Esophagus muscularis mucosa (tissue), 4 donors: ENCODE measurements around the gene WDR49. TPM values are rescaled to one million over a fixed set of nuclear protein-coding genes. Genes with fewer than 3 reads are reported as not detected.

Experiments
- DNase-seq: peaks from one replicate; pipeline ENCODE4 v3.0.0-alpha.2; 2017; ENCODE audit errors: extremely low spot score
- H3K27ac ChIP-seq, 4 donors: fragments of 200-600 bp; sonication (generic); replicated peaks in 1 of 4; 1 replicate in 3 of 4; 2 replicates in 1 of 4; pipeline ENCODE4 v1.5.1; 2016 to 2019; ENCODE audit warnings: mild to moderate bottlenecking in 1 of 4
- H3K27me3 ChIP-seq, 4 donors: fragments of 200-600 bp; sonication (generic); one replicate each; pipeline versions ENCODE4 v1.5.1 to v1.6.0; 2016 to 2019
- H3K36me3 ChIP-seq, 4 donors: fragments of 200-600 bp; sonication (generic); one replicate each; pipeline ENCODE4 v1.5.1; 2016 to 2019
- H3K4me1 ChIP-seq, 4 donors: fragments of 200-600 bp; sonication (generic); one replicate each; pipeline ENCODE4 v1.5.1; 2016 to 2019
- H3K4me3 ChIP-seq, 4 donors: fragments of 200-600 bp; sonication (generic); 1 replicate in 2 of 4; 2 replicates in 2 of 4; pipeline ENCODE4 v1.5.1; 2016 to 2019; ENCODE audit warnings: mild to moderate bottlenecking in 4 of 4, moderate library complexity in 1 of 4
- H3K9me3 ChIP-seq, 4 donors: fragments of 200-600 bp; sonication (generic); 1 replicate in 3 of 4; 2 replicates in 1 of 4; pipeline ENCODE4 v1.5.1; 2016 to 2019
- CTCF ChIP-seq, 3 experiments: fragments of 200-600 bp in 2 of 3; fragments of 450-650 bp in 1 of 3; sonication (generic) in 2 of 3; IDR thresholded peaks; one replicate each; pipeline ENCODE4 v1.5.1; 2017 to 2019; ENCODE audit warnings: antibody characterized with exemption in 3 of 3, mild to moderate bottlenecking in 2 of 3, moderate library complexity in 1 of 3
- EP300 ChIP-seq: sonication (generic); formaldehyde crosslinking; IDR thresholded peaks from one replicate; pipeline ENCODE4 v1.6.1; 2017; ENCODE audit warnings: antibody characterized with exemption
- POLR2A ChIP-seq: fragments of 450-650 bp; IDR thresholded peaks from one replicate; pipeline ENCODE4 v1.6.1; 2017; ENCODE audit warnings: antibody characterized with exemption, moderate library complexity, mild to moderate bottlenecking, low read depth
- POLR2AphosphoS5 ChIP-seq, 2 donors: sonication (generic); formaldehyde crosslinking; IDR thresholded peaks; one replicate each; pipeline ENCODE4 v1.6.1; 2017; ENCODE audit warnings: antibody characterized with exemption in 2 of 2
- WGBS: methylation state at CpG from one replicate; pipeline ENCODE4 v1.1.5; 2018; 5-methylcytosine and 5-hydroxymethylcytosine counted together
- intact Hi-C: fragments of 100-400 bp; cut with DNase I; formaldehyde crosslinking; loops from one replicate; pipeline ENCODE4 v1.15.1; 2023
- total RNA-seq, 4 donors: library from RNA; depleted of rRNA; stranded (reverse); fragments of >200 nt; gene quantifications; one replicate each; pipeline versions ENCODE4 v1.1.0 to v1.2.1, GENCODE V29; 2016

The WDR49 gene
- total RNA-seq, 4 donors from 2014 or later, result 2.9 to 9.9 (median 7.2) TPM

- Histone ChIP-seq H3K4me1 (no peaks in the 10 kb centered on the region), H3K4me3 (no peak overlapping the region), H3K27me3 (no peaks in the 10 kb centered on the region), H3K27ac (no peak overlapping the region), H3K36me3 (no peaks in the 10 kb centered on the region), H3K9me3 (no peaks in the 10 kb centered on the region)
- intact Hi-C loops, result no loop called here
- TF ChIP-seq POLR2A (no peak), EP300 (no peak), POLR2AphosphoS5 (IDR thresholded peaks at IDR 0.05) (no peak), CTCF (IDR thresholded peaks at IDR 0.05) (no peak)
- DNase-seq, result no peak
Measured at GRCh38 chr3:167481164-167481563, 172.6 kb downstream of the WDR49 start.

GRCh38 chr3:167480748-167481147 lies 173.0 kb downstream of the WDR49 start:
- no peaks in the 10 kb centered on the region for H3K36me3 ChIP-seq
- H3K9me3 ChIP-seq, result no peaks in the 10 kb centered on the region
- no peak for TF ChIP-seq POLR2AphosphoS5 (IDR thresholded peaks at IDR 0.05)
- TF ChIP-seq EP300, result no peak
- TF ChIP-seq CTCF (IDR thresholded peaks at IDR 0.05), result no peak
- WGBS, result 83% methylated on average over 2 of the region's 2 CpGs
- H3K27me3 ChIP-seq, result no peaks in the 10 kb centered on the region
- H3K4me1 ChIP-seq, result no peaks in the 10 kb centered on the region
- H3K27ac ChIP-seq, result no peak overlapping the region
- no peak overlapping the region for H3K4me3 ChIP-seq
- intact Hi-C loops, result no loop called here
- DNase-seq, result no peak

GRCh38 chr3:167473863-167474262 lies 179.9 kb downstream of the WDR49 start, which contains the start of gene SERPINI2:
Gene SERPINI2, minus strand, starts transcription at chr3:167474042. Its CDS starts 2,208 bp downstream, at chr3:167471834.
- WGBS, result 86% methylated on average over 4 of the region's 4 CpGs
- H3K4me1 ChIP-seq, result no peaks in the 10 kb centered on the region
- intact Hi-C loops, result no loop called here
- no peak for DNase-seq
- no peaks in the 10 kb centered on the region for H3K36me3 ChIP-seq
- no peak for TF ChIP-seq EP300
- no peak for TF ChIP-seq CTCF (IDR thresholded peaks at IDR 0.05)
- no peak for TF ChIP-seq POLR2AphosphoS5 (IDR thresholded peaks at IDR 0.05)
- TF ChIP-seq POLR2A, result no peak
- no peaks in the 10 kb centered on the region for H3K9me3 ChIP-seq
- H3K4me3 ChIP-seq, result no peak within 1 kb of the TSS
- H3K27ac ChIP-seq, result no peak within 1 kb of the TSS
- no peaks in the 10 kb centered on the region for H3K27me3 ChIP-seq

- DNase-seq, result no peak
- Histone ChIP-seq H3K36me3 (no peaks in the 10 kb centered on the region), H3K4me1 (no peaks in the 10 kb centered on the region), H3K9me3 (no peaks in the 10 kb centered on the region), H3K27ac (no peak overlapping the region), H3K27me3 (no peaks in the 10 kb centered on the region), H3K4me3 (no peak overlapping the region)
- intact Hi-C loops, result no loop called here
- WGBS, result 76% methylated on average over 3 of the region's 3 CpGs
- TF ChIP-seq POLR2AphosphoS5 (IDR thresholded peaks at IDR 0.05), result no peak
- TF ChIP-seq CTCF (IDR thresholded peaks at IDR 0.05), result no peak
- no peak for TF ChIP-seq EP300
- TF ChIP-seq POLR2A, result no peak
Measured at GRCh38 chr3:167469381-167469780, 184.4 kb downstream of the WDR49 start.

GRCh38 chr3:167467848-167468611 lies 185.7 kb downstream of the WDR49 start:
- Histone ChIP-seq H3K9me3 (no peaks in the 10 kb centered on the region), H3K36me3 (no peaks in the 10 kb centered on the region), H3K4me3 (no peak overlapping the region), H3K4me1 (no peaks in the 10 kb centered on the region), H3K27me3 (no peaks in the 10 kb centered on the region), H3K27ac (no peak overlapping the region)
- no peak for TF ChIP-seq CTCF (IDR thresholded peaks at IDR 0.05)
- TF ChIP-seq EP300, result no peak
- no peak for TF ChIP-seq POLR2AphosphoS5 (IDR thresholded peaks at IDR 0.05)
- TF ChIP-seq POLR2A, result no peak
- 84% methylated on average over 5 of the region's 5 CpGs for WGBS
- DNase-seq, result no peak
- intact Hi-C loops, result no loop called here
